Activated CD4-positive, alpha-beta T cell treated with anti-CD3 and anti-CD28 coated beads for 24 hours (primary cell): ENCODE data around the gene FLOT2.
"Not testable (repeated sequence)": the region's sequence is repeated elsewhere in the genome, so short reads cannot be mapped to it uniquely, and the experiment has no call there.

Experiments
- DNase-seq, 2 donors: peaks; one replicate each; pipeline ENCODE4 v3.0.0-alpha.2; 2020; ENCODE audit warnings: low read depth in 2 of 2

The FLOT2 gene

DNA sequence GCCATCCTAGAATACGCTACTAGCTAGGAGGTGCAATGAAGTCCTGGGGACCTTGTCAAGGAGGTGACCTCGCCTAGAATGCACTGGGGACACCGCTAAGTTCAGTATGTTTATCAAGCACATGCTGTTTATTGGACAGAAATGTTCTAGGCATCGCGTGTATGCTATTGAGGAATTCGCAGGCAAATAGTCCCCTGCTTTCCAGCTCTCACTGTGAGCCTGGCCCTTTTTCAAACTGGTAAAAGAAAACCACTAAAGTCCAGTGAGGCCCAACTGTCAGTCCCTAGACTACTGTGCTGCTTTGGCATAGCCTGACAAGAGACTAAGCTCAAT lies 53.8 kb downstream of the FLOT2 start:
- no peak for DNase-seq

DNA sequence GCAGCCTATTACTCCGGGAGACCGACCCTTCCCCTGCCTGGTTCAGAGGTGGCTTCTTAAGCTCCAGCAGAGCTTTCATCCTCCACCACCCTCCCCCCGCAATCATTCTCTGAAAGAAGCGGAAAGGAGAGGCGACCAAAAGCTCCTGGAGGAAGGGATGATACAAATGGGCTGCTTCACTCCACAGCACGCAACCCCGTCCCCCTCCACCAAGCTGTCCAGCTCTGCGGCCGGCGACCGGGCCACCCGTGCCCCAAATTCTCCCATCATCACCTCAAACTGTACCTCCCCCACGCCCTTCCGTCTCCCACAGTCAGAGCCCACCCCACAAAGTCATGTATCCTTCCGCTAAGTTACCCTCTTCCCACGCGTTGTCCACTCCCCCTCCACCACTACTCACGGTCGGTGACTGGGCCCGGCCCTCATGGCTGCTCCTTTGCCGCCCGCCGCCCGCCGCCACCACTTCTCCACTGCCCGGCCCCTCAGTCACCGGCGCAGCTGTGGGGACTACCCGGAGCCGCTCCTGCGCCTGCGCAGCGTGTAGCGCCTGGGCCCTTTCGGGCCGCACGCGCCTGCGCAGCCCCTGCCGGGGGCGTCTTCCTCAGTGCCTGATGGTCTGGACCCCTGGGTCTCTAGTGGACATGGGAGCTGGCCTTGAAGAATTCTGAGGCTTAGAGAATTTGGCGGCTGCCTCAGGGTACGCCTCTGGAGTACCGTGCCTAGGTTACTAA lies 55.1 kb downstream of the FLOT2 start, which contains the start of gene FAM222B:
TSS of gene FAM222B (minus strand) at position 509 of the 731 bp plus-strand sequence. CDS start 76,123 bp downstream, outside the sequence.
- peak; percentile 69 to 79 for DNase-seq

DNA sequence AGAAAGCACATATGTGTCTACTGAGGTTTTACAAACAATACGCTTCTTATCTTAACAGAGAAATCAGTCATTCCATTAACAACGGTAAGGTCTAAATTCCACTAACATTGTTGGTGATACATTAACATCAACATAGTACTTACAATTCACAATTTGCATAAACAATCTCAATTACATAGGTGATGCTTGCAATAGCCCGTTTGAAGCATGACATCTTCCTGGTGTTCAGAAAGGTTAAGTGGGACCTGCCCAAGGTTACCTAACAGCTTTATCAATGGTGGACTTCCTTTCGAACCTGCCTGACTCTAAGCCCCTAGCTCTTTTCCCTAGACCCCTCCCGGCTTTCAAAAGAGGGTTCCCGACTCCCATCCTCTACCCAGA lies 55.6 kb downstream of the FLOT2 start:
- DNase-seq, result no peak

DNA sequence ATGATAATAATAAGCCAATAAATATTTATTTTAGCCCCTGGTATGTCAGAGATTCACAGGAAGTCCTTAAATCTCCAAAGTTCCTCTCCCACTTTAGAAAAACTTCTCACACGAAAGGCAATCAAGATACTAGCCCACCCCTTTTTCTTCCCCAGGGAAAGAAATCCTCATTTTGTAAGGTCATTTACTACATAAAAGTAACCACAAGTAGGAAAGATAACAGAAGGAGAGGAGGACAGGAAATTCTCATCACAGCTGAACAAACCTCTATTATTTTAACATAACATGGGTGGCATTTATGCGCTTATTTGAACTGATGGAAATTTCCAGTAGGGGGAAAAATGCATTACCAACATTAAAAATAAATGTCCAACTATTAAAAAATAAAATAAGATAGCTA lies 58.3 kb downstream of the FLOT2 start:
- no peak for DNase-seq

DNA sequence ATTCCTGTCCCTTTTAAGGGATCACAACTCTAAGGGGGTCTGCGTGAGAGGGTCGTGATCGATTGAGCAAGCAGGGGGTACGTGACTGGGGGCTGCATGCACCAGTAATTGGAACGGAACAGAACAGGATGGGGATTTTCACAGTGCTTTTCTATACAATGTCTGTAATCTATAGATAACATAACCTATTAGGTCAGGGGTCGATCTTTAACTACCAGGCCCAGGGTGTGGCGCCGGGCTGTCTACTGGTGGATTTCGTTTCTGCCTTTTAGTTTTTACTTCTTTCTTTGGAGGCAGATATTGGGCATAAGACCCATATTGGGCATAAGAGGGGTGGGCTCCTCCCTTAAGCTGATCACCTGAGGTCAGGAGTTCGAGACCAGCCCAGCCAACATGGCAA lies 61.0 kb downstream of the FLOT2 start:
- not testable (repeated sequence) for DNase-seq

DNA sequence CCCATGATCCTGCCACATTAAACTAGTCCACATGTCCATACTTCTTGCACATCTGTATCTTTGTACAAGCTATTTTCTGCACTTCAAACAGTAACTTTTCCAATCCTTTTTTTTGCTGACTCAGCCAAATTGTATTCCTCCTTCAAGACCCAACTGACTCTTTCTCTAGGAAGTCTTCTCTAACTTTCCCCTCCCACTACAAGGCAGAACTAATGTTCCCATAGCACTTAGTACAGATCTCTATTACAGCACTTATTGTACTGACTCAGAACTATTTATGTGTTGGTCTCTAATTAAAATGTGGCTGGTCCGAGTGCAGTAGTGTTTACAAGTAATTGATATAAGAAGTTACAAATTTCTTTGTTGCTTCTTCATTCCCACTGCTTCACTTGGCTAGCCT lies 63.1 kb downstream of the FLOT2 start:
- DNase-seq, result no peak
